GM18502 (cell line): ENCODE results near the gene TECR.
"Not testable (repeated sequence)": the region's sequence is repeated elsewhere in the genome, so short reads cannot be mapped to it uniquely, and the experiment has no call there.

Experiments used
- ATAC-seq: cut with Tn5 transposase; IDR thresholded peaks from one replicate; pipeline ENCODE4 v1.9.1; 2021; ENCODE audit warnings: mild to moderate bottlenecking; ENCODE audit not compliant: unreplicated experiment, poor library complexity

TECR gene

DNA sequence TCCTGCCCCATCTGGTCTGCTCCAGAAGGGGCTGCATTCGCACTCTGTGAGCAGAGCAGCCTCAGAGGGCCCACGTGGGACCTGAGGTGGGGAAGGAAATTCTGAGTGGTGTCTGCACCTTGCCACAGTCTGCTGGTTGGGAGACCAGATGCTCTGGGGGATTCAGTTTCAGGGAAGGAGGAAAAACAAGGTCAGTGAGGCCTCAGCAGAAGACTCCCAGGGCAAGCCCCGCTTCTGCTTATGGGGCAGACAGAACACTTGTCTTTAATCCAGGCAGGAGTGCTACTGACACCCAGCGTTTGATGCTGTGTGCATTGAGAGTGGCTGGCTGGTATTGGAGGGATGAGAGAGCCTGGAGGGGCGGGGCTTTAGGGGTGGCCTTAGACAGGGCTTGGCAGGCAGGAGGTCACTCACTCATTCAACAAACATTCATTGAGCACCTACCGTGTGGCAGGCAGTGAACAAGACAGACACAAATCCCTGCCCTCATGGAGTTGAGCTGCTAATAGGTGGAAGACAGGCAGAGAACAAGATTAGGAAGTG lies 48.6 kb downstream of the TECR start:
- ATAC-seq, result peak; percentile 33

DNA sequence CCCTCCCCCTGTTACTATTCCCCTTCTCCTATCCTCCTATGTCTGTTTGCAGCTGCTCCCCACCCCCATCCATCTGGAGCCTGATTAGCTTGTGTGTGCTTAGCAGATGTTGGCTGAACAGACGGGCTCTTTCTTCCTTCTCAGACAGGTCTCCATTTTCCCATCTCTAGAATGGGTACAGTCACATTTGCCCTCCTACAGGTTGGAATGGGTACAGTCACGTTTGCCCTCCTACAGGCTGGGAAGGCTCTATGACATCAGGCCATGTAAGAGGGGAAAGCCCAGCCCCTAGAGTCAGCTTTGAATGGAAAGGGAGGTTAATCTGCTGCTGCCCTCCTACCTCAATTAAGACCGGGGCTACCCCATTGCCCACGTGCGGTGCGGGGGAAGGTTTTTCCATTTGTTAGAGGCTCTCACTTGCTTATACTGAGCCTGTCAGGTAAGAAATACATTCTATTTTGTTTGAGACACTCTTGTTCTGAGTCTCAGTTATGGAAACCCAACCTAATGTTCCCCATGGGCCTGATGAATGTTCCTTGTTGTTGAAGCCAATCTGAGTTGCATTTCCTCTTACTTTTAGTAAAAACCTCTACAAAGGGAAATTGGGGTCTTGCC lies 51.3 kb downstream of the TECR start:
- ATAC-seq, result no peak

GRCh38 chr19:14582894-14583340 lies 53.5 kb downstream of the TECR start, which contains the start of gene CLEC17A:
TSS of gene CLEC17A (plus strand) at chr19:14583084. CDS start at chr19:14583161, 77 bp downstream.
- peak; percentile 26 for ATAC-seq

GRCh38 chr19:14584372-14584771 lies 55.0 kb downstream of the TECR start:
- ATAC-seq, result not testable (repeated sequence)

DNA sequence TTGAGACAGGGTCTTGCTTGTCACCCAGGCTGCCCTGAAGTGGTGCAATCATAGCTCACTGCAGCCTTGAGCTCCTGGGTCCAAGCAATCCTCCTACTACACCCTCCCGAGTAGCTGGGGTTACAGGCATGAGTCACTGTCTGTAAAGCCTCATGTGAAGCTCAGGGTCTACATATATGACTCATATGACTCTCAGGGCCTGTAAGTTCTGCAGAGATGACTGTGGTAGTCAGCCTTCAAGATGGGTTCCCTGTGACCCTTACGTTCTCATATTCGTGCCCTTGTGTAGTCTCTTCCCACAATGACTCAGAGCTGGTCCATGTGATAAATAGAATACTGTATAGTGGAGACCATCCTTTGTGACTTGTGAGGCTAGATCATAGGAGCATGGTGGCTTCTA lies 55.8 kb downstream of the TECR start:
- ATAC-seq, result peak; percentile 79

DNA sequence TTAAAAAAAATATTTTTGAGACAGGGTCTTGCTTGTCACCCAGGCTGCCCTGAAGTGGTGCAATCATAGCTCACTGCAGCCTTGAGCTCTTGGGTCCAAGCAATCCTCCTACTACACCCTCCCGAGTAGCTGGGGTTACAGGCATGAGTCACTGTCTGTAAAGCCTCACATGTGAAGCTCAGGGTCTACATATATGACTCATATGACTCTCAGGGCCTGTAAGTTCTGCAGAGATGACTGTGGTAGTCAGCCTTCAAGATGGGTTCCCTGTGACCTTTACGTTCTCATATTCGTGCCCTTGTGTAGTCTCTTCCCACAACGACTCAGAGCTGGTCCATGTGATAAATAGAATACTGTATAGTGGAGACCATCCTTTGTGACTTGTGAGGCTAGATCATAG lies 60.0 kb downstream of the TECR start:
- ATAC-seq, result not testable (repeated sequence)

DNA sequence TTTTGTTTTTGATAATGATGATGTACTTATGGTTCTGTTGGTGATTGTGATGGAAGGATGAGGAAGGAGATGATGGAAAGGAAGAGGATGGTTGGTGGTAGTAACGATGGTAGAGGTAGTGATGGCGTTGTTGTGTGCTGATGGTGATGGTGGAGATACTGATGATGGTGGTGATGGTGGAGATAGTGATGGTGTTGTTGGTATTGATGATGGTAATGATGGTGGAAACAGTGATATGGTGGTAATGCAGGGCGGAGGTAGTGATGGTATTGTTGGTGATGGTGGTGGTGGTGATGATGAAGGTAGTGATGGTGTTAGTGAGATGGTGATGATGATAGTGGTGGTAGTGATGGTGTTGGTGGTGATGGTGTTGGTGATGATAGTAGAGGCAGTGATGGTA lies 66.2 kb downstream of the TECR start:
- no peak for ATAC-seq

GRCh38 chr19:14599548-14600147 lies 70.3 kb downstream of the TECR start:
- ATAC-seq, result no peak

GRCh38 chr19:14603990-14604387 lies 74.6 kb downstream of the TECR start:
- peak; percentile 84 for ATAC-seq

DNA sequence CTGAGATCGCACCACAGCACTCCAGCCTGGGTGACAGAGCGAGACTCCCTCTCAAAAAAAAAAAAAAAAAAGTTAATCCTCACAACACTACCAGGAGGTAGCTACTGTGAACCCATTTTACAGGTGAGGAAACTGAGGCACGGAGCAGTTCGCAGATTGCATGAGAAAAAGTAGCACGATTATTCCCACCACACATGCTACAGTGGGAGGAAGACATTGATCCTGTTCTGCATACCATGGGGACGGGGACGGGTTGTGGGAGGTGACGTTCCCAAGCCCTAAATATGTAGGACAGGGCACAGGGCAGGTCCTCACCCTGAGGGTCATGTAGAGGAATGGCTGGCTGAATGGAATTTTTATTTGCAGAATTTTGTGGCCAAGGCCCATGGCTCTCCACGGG lies 77.2 kb downstream of the TECR start:
- ATAC-seq, result no peak

DNA sequence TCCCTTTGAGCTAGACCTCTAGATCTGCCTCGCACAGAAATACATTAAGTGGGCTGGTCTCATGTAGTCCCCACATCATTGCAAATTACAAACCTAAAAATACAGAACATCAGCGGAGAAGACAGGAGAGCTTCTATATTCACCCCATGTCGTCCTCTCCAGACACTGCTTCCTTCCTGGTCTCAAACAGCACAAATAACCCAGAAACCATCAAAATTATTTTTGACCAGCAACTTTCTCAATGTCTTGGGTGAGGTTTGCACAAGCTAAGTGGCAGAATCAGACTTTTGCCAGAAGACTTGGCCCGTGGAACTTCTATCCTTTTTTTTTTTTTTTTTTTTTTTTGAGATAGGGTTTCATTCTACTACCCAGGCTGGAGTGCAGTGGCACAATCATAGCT lies 81.7 kb downstream of the TECR start:
- no peak for ATAC-seq

GRCh38 chr19:14612242-14612641 lies 82.8 kb downstream of the TECR start:
- ATAC-seq, result not testable (repeated sequence)

DNA sequence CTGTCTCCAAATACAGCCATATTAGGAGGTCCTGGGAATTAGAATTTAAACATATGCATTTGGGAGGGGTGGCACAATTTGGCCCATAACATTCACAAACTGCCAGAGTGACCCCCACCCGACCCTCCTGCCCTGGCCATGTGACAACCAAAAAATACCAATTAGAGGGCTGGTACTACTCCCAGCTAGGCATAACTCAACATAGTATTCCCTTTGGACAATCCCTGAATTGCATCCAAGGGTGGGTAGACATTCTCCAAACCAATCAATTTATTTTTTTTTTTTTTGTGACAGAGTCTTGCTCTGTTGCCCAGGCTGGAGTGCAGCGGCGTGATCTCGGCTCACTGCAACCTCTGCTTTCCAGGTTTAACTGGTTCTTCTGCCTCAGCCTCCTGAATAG lies 83.3 kb downstream of the TECR start:
- no peak for ATAC-seq

- ATAC-seq, result not testable (repeated sequence)
These were observed 84.2 kb downstream of the TECR start for GRCh38 chr19:14613399-14614098.

- ATAC-seq, result no peak
These were observed 84.7 kb downstream of the TECR start for GRCh38 chr19:14614099-14614412.
